ENCODE results near the gene ABCG4.

The ABCG4 gene

DNA sequence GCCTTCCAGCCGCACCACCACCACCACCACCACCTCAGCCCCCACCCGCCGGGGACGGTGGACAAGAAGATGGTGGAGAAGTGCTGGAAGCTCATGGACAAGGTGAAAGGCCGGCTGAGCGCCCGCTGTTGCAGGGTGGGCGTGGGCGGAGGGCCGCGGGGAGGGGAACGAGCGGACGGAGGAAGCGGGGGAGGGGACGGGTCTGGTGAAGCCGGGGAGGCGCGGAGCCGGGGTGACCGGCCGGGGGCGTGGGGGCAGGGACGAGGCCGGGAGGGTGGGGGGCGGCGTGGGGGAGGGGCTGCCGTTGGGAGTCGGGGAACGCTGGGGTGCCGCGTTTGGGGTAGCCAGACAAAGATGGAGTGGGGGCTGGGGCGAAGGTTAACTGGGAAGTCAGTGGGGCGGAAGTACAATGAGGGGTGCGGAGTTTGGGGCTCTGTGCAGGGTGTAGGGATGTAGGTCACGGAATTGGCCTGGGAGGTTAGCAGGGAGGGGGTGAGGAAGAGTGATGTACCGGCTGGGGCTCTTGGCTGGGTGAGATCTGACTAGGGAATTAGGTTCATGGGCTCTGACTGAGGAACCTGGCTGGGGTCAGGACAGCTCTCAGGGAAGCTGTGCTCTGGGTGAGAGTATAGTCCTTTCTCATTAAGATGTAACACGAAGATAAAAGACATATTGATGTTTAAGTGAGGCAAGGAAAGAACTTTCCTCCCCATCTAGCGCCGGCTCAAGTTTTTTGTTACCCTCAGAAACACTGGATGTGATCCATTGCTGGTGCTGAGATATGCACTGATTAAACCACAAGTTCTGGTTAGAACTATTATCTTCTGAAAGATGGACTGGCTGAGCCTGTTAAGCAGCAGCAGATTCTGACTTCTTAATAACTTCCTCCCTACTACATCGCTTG, 57.9 kb downstream of the ABCG4 start:
- peak; percentile 11 to 50 (median 26) for DNase-seq (ENCODE audit: low read depth in 3 of 3)

GRCh38 chr11:119207415-119207960, 58.6 kb downstream of the ABCG4 start:
- no peak for DNase-seq (ENCODE audit: low read depth in 3 of 3)

- DNase-seq (ENCODE audit: low read depth in 3 of 3): no peak
Observed at GRCh38 chr11:119209186-119209585, 60.3 kb downstream of the ABCG4 start.

DNA sequence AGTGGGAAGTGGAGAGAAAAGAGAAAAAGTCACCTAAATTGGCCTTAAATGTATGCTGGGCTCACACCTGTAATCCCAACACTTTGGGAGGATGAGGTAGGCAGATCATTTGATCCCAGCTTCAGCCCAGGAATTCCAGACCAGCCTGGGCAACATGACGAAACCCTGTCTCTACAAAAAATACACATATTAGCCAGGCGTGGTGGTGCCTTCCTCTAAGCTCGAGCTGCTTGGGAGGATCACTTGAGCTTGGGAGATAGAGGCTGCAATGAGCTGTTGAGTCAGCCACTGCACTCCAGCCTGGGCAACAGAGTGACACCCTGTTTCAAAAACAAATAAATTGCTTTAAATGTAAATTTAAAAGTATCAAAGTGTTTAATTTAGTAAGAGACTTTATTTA, 61.2 kb downstream of the ABCG4 start:
- DNase-seq (ENCODE audit: low read depth in 3 of 3): no peak
